Measurements from ENCODE around the gene ADNP. TPM values are rescaled to one million over a fixed set of nuclear protein-coding genes. Genes with fewer than 3 reads are reported as not detected.

The ADNP gene
- total RNA-seq, 1 experiment from 2014 or later, result 143 TPM

GRCh38 chr20:50977066-50978021 is 46.1 kb upstream of the ADNP start:
- H4K20me1 ChIP-seq (ENCODE audit: control insufficient read depth, insufficient read depth, insufficient read length), result no peaks in the 10 kb centered on the region
- H3K4ac ChIP-seq (ENCODE audit: low read depth, low read length), result no peak overlapping the region

More at GRCh38 chr20:50977066-50978021, 46.1 kb upstream of the ADNP start:
- H3K79me2 ChIP-seq (ENCODE audit: insufficient read depth, low read length), result no peaks in the 10 kb centered on the region
- Mint-ChIP-seq H3K4me3 (no peak overlapping the region; a peak in 1 of 5 replicates), H3K36me3 (ENCODE audit: insufficient read depth in 1 of 3, low read depth in 3 of 3) (no peaks in the 10 kb centered on the region), H3K27ac (no peak overlapping the region; a peak in 1 of 7 replicates), H3K9me3 (0 out of 5 replicates have a peak, but pooled peaks cover 0 to 2% of the 10 kb centered on the region in 2 experiments), H3K4me1 (peaks cover 12 to 16% of the 10 kb centered on the region in 2 experiments), H3K27me3 (ENCODE audit: low read depth) (peaks cover 16% of the 10 kb centered on the region)
- no peak overlapping the region for H3K23ac ChIP-seq (ENCODE audit: insufficient read length, low read depth, low read length)
- H2BK120ac ChIP-seq (ENCODE audit: low read depth, low read length, poor library complexity, severe bottlenecking), result no peak overlapping the region
- H3K27me3 ChIP-seq (ENCODE audit: insufficient read depth, low read length), result no peaks in the 10 kb centered on the region
- H2BK12ac ChIP-seq (ENCODE audit: insufficient read length, low read depth, low read length), result no peak overlapping the region
- H4K8ac ChIP-seq (replicated peaks; ENCODE audit: insufficient read length, low read depth, low read length), result no peak overlapping the region
- H3K27ac ChIP-seq (ENCODE audit: insufficient read length, low read depth, low read length), result no peak overlapping the region
- no peak overlapping the region for H2BK5ac ChIP-seq (ENCODE audit: insufficient read length, low read length)
- H3K9me3 ChIP-seq (ENCODE audit: control insufficient read depth, low read depth, low read length), result no peaks in the 10 kb centered on the region
- no peak overlapping the region for H2BK20ac ChIP-seq (ENCODE audit: low read depth, low read length, poor library complexity, severe bottlenecking)
- H3K9ac ChIP-seq (ENCODE audit: extremely low read depth, insufficient read length, low read length), result no peak overlapping the region
- no peak overlapping the region for H2BK15ac ChIP-seq (ENCODE audit: low read depth, low read length)
- DNase-seq, result no peak
- H3K4me2 ChIP-seq (ENCODE audit: insufficient read depth, insufficient read length, low read length), result no peak overlapping the region
- no peaks in the 10 kb centered on the region for H3K4me1 ChIP-seq (ENCODE audit: insufficient read depth, low read length)
- H4K91ac ChIP-seq (ENCODE audit: insufficient read length, low read depth, low read length), result no peak overlapping the region
- H3T11ph ChIP-seq (ENCODE audit: low read length), result no peak overlapping the region
- no peaks in the 10 kb centered on the region for H3K23me2 ChIP-seq (ENCODE audit: insufficient read length, low read depth, low read length, poor library complexity, severe bottlenecking)
- no peak overlapping the region for H3K56ac ChIP-seq (ENCODE audit: insufficient read length, low read depth, low read length)
- H3K18ac ChIP-seq (ENCODE audit: insufficient read length, low read depth, low read length), result no peak overlapping the region
- H2AK5ac ChIP-seq (ENCODE audit: insufficient read length, low read length), result no peak overlapping the region
- H3K79me1 ChIP-seq (ENCODE audit: insufficient read depth, low read depth, low read length, poor library complexity, severe bottlenecking), result no peaks in the 10 kb centered on the region
- no peak overlapping the region for H3K14ac ChIP-seq (ENCODE audit: insufficient read depth, low read length)
- H2AFZ ChIP-seq (ENCODE audit: low read length), result no peak overlapping the region
- TF ChIP-seq CTCF (conservative IDR thresholded peaks at IDR 0.05), result no peak
- no CpG with 5 or more reads among the region's 20 CpGs for WGBS (ENCODE audit: extremely low coverage, insufficient read length, low lambda C conversion rate)
- H4K5ac ChIP-seq (ENCODE audit: insufficient read length, low read depth, low read length), result no peak overlapping the region
